Uterus (tissue), 2 donors: ENCODE results near the gene EBP.

ENCODE experiments used
- POLR2A ChIP-seq, 2 donors: fragments of 450-650 bp; IDR thresholded peaks; one replicate each; pipeline ENCODE4 v1.6.1; 2016; ENCODE audit warnings: antibody characterized with exemption in 2 of 2, mild to moderate bottlenecking in 1 of 2, moderate library complexity in 1 of 2
- TF ChIP-seq, protein P1 (sequence below), 4 experiments: fragments of 200-600 bp in 2 of 4; fragments of 450-650 bp in 2 of 4; sonication (generic) in 2 of 4; IDR thresholded peaks; one replicate each; pipeline ENCODE4 v1.5.1; 2016 to 2019; ENCODE audit warnings: antibody characterized with exemption in 4 of 4, mild to moderate bottlenecking in 2 of 4, moderate library complexity in 1 of 4

DNA sequence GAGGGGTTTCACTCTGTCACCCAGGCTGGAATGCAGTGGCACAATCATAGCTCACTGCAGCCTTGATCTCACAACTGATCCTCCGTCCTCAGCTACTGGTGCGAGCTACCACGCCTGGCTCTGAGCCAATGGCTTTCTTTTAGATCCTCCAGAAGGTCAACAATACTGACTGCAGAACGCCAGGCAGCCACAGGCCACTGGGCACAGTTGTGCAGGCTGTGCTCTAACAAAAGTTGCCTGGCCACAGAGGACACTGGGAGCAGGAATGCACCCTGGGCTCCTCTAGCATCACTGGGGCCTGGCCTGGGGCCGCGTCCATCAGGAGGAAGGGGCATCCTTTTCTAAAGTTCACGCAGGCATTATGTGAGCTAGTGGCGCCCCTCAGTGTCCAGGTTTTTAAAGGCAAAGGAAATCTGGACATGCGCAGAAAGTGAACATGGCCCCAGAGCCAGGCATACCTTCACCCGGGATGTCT is 27.7 kb upstream of the EBP start:
- TF ChIP-seq, protein P1, sequence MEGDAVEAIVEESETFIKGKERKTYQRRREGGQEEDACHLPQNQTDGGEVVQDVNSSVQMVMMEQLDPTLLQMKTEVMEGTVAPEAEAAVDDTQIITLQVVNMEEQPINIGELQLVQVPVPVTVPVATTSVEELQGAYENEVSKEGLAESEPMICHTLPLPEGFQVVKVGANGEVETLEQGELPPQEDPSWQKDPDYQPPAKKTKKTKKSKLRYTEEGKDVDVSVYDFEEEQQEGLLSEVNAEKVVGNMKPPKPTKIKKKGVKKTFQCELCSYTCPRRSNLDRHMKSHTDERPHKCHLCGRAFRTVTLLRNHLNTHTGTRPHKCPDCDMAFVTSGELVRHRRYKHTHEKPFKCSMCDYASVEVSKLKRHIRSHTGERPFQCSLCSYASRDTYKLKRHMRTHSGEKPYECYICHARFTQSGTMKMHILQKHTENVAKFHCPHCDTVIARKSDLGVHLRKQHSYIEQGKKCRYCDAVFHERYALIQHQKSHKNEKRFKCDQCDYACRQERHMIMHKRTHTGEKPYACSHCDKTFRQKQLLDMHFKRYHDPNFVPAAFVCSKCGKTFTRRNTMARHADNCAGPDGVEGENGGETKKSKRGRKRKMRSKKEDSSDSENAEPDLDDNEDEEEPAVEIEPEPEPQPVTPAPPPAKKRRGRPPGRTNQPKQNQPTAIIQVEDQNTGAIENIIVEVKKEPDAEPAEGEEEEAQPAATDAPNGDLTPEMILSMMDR (IDR thresholded peaks at IDR 0.05): no peak
- no peak for TF ChIP-seq POLR2A (IDR thresholded peaks at IDR 0.05)
